ENCODE data around the gene STARD3.

The STARD3 gene

DNA sequence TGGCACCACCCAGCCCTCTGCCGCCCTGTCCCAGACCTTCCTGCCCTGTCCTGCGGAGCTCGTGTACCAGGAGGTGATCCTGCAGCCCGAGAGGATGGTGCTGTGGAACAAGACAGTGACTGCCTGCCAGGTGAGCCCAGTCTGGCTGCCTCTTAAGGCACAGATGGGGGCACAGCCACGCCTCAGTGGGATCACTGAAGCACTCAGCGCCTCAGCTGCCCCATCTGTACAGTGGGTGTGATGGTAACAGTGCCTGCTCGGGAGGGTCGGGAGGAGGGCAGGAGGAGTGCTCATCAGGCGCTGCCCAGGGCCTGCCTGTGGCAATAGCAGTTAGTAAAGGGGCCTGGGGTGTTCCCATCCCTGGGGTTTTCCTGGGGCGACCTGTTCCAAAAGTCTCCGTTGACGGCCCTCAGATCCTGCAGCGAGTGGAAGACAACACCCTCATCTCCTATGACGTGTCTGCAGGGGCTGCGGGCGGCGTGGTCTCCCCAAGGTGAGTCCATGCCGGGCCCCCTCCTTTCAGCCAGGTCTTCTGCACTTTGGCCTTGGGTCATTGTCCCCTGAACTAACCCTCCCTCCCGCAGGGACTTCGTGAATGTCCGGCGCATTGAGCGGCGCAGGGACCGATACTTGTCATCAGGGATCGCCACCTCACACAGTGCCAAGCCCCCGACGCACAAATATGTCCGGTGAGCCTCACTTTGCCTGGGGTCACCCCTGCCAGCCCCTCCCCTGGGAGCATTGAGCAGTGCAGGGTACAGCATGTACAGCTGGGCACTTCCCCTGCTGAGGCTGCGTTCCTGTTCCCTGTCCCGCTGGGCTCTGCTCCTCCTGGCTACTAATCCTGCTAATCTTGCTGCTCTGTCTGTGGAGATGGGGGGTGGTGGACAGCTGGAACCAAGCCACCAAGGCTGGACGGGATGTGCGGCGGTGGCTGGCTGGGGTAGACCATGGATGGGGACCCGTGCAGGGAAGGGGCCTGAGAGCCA lies 23.7 kb downstream of the STARD3 start:
- DNase-seq, result no peak

DNA sequence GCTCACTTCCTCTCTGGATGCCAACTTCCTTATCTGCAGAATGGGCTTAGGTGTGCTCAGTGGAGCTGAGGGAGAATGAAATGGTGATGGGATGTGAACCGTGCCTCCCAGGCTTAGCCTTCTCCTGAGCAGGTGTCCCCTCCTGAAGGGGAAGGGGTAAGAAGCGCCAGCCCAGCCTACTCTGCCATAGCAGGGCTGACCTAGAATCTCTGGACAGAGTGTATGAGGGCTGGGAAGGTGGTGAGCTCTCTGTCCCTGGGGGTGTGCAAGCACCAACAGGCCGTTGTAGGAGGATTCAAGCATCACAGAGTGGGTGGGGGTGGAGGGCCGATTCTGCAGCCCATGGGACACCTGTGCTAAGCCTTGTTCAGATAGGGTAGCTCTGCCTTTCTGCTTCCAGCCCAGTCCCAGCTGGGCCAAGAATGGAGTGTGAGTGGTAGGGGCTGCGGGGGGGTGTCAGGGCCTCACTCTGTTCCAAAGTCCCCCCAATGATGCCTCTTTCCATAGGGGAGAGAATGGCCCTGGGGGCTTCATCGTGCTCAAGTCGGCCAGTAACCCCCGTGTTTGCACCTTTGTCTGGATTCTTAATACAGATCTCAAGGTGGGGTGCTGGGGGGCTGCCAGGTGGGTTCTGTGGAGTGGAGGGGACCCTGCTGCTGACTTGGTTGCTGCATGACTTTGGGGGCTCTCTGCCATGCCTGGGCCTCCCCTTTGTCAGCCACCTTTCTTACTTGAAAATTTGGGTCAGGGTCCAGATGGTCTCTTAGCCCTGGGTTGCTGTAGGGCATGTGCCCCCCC lies 25.0 kb downstream of the STARD3 start:
- DNase-seq, result no peak

- DNase-seq, result no peak
These were observed 25.8 kb downstream of the STARD3 start for GRCh38 chr17:39662551-39663339.

- DNase-seq, result no peak
These were observed 26.4 kb downstream of the STARD3 start for GRCh38 chr17:39663340-39663687.

GRCh38 chr17:39663688-39664580 lies 27.0 kb downstream of the STARD3 start:
- no peak for DNase-seq

DNA sequence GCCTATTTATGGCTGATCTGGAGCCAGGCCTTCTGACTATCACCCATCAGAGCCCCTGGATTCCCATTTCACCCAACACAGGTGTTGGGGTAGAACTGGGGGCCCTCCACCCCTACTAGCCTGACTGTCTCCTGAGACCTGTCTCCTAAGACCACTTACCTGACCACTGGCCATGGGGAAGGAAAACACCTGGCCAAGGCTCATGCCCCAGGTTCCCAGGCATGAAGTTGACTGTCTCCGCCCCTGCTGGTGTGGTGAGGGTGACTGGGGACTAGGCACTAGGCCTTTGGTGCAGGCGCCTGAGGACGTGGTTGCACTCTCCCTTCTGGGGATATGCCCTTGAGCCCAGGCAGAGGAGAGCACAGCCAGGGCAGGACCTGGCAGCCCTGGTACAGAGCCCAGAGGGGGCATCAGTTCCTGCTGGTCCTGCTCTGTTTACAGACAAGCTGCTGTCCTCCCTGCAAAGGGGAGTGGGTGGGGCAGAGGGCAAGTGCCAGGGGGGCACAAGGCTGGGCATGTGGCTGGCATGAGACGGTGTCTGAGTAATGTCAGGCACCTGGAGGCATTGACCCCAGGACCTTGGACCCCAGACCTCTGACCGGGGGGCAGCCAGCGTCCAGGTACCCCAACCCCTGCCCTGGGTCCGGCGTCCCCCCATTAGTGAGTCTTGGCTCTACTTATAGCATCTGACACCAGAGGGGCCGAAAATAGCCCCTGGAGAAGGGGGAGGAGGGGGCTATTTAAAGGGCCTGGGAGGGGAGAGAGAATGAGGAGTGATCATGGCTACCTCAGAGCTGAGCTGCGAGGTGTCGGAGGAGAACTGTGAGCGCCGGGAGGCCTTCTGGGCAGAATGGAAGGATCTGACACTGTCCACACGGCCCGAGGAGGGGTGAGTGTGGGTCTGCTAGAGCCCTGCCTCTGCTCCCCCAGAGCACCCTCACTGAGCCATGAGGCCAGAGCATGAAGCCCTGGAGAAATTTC lies 27.9 kb downstream of the STARD3 start, which contains the start of gene TCAP:
Gene TCAP, plus strand, starts transcription at position 769 of the 981 bp plus-strand sequence. Its CDS starts 11 bp downstream, at position 780.
- DNase-seq, result no peak

DNA sequence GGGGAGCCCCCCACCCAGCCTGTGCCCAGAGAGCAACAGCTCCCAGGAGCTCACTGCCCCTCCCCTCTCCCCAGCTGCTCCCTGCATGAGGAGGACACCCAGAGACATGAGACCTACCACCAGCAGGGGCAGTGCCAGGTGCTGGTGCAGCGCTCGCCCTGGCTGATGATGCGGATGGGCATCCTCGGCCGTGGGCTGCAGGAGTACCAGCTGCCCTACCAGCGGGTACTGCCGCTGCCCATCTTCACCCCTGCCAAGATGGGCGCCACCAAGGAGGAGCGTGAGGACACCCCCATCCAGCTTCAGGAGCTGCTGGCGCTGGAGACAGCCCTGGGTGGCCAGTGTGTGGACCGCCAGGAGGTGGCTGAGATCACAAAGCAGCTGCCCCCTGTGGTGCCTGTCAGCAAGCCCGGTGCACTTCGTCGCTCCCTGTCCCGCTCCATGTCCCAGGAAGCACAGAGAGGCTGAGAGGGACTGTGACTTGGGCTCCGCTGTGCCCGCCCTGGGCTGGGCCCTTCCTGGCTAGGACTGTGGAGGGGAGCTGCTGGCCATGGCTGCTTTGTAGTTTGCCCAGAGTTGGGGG lies 28.8 kb downstream of the STARD3 start:
- DNase-seq, result no peak

GRCh38 chr17:39666231-39666600 lies 29.3 kb downstream of the STARD3 start:
- no peak for DNase-seq

DNA sequence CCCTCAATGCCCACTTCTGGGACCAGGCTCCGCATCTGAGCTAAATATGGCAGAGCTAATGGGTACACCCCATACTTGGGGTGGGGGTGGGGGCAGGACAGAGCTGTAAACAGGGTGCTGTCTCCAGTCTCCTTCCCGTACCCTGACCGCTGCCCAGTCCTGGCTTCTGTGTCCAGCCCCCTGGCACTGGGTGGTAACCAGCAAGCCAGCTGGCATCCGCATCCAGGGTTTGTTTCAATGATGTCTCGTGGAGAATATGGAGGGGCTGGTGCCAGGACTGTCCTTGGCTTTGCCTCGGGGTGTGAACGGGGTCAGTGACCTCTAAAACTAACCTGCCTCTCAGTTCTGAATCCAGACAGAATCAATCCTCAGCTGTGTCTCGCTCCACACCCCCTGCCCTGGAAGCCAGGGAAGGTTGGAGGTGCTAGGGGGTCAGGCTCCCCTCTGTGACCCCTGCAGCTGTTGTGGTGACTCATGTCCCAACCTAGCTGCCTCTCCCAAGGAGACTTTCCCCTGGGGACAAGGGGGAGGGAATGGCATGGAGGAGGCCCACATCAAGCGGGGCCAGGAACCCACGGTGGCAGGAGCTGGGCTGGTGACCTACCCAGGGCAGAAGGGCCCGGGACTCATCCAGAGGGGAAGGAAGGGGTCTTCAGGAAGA lies 29.8 kb downstream of the STARD3 start:
- no peak for DNase-seq

DNA sequence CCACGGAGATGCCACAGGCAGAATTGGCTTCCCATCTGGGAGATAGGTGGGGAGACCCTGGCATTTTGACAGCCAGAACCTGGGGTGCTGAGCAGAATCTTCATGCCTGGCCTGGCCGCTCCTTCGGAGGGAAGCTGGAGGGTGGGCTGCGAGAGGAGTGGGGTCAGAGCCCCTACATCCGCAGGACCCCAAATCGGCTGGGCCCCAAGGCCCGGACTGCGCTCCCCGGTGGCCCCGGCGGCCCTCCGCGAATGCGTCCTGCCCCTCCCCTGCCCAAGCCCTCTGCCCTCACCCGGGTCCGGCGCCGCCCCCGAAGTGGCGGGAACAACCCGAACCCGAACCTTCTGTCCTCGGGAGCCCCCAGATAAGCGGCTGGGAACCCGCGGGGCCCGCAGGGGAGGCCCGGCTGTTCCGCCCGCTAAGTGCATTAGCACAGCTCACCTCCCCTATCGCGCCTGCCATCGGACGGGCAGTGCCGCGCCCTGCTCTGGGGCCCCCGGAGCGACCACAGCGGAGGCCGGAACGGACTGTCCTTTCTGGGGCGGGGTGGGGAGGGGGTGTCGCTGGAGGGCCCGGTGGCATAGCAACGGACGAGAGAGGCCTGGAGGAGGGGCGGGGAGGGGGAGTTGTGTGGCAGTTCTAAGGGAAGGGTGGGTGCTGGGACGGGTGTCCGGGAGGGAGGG lies 30.5 kb downstream of the STARD3 start:
- peak; percentile 73 for DNase-seq

GRCh38 chr17:39667945-39668924 lies 31.3 kb downstream of the STARD3 start, which contains the start of gene PNMT:
Gene PNMT, plus strand, starts transcription at chr17:39668453. Its CDS starts 23 bp downstream, at chr17:39668476.
- peak; percentile 80 for DNase-seq

DNA sequence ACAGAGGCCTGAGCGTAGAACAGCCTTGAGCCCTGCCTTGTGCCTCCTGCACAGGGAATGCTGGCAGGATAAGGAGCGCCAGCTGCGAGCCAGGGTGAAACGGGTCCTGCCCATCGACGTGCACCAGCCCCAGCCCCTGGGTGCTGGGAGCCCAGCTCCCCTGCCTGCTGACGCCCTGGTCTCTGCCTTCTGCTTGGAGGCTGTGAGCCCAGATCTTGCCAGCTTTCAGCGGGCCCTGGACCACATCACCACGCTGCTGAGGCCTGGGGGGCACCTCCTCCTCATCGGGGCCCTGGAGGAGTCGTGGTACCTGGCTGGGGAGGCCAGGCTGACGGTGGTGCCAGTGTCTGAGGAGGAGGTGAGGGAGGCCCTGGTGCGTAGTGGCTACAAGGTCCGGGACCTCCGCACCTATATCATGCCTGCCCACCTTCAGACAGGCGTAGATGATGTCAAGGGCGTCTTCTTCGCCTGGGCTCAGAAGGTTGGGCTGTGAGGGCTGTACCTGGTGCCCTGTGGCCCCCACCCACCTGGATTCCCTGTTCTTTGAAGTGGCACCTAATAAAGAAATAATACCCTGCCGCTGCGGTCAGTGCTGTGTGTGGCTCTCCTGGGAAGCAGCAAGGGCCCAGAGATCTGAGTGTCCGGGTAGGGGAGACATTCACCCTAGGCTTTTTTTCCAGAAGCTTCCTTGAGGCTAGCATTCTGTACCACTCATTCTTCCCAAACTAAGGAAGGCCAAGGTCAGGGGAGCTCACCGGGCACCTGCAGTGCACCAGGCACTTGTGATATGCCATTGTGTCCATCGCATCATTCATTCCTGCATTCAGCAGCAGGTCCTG lies 33.2 kb downstream of the STARD3 start:
- no peak for DNase-seq

DNA sequence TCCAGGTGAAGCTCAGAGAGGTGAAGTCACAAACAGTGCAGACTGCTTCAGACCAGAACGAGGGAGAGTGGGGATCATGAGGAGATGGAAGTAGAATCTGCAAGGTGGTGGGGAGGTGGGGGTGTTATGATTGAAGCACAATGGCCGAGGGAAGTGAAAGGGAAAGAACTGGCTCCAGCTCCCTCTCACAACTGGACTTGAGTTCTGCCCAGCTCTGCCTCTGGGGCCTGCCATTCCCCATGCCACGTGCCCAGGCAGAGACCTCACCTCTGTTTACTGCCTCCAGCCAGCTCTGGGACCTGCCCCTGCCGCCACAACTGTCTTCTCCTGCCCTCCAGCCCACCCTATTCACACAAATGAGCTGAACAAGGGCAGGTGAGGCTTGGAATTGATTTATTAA lies 33.8 kb downstream of the STARD3 start:
- no peak for DNase-seq

DNA sequence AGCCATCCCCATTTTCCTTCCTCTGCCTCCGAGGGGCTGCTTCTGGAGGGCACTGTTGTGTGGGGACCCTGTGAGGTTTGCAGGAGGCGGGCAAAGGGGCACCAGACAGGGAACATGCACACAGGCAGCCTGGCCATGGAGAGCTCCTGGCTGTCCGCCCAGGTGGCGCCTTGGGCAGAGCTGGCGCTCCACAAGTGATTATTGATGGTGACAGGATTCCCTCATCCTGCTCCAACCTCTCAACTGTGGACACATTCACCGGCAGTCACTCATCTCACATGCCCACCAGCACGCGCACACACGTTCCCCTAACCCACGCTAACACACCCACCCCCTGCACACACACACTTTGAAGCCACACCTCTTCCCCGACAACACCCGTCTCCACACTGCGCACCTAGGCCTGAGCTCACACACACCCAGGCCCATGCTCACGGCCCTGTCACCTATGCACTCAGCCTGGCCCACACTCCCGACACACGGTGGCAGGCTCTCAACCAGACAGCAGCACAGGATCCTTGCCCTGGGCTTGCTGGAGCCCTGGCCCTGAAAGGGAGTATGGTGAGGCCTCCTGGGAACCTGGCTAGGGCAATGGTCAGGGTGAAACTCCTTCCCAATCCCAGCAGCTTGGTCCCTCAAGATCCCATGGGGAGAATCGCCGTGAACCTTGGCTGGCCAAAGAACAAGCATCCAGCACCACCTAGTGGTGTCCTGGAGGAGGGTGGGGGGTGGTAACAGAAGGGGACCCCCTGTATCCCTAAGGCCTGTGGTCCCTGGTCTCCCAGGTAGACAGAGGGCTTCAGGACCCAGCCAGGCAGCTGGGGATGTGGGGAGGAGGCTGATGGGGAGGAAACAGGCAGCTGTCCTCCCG lies 34.9 kb downstream of the STARD3 start:
- no peak for DNase-seq

DNA sequence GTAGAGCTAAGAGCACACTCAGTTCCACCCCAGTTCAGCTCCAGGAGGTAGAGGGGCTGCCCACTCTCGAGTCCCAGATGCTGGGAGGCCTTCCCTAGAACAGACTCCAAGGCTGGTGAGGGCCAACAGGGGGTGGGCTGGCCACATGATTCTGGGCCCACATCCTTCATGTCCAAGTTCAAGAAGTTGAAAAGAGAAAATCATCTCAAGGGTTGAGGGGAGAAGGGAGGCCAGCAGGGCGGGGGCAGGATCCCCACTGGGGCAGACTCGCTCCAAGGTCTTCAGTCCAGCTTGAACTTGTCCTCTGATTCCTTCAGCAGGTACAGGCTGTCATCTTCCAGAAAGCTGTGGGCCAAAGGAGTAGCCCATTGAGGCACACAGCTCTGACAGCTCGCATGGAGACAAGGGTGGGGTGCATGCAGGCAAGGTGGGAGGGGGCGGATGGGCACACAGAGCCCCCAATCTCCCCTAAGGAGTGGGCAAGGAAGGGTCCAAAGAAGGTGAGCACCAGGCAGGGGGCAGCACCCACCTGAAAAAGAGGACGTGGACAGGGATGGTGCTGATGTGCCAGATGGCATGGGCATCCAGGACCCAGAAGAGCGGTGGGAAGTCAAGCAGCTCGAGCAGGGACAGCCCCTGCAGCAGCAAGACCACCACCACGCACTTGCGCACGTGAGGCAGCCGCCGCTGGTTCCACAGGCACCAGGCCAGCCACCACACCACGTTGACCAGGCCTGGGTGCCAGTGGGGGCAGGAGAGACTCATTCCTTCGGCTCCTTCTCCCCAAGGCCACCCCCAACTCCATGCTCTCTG lies 35.8 kb downstream of the STARD3 start:
- DNase-seq, result no peak

Measured in activated CD8-positive, alpha-beta memory T cell treated with anti-CD3 and anti-CD28 coated beads for 24 hours (primary cell).